ENCODE results near the gene LRTM2. TPM values are rescaled to one million over a fixed set of nuclear protein-coding genes. Genes with fewer than 3 reads are reported as not detected.

The LRTM2 gene
- total and polyA plus RNA-seq, 4 donors = not detected

GRCh38 chr12:1821805-1822204 is 1.4 kb downstream of the LRTM2 start:
- Histone ChIP-seq H3K27me3 (ENCODE audit: control insufficient read depth in 4 of 4, insufficient read depth in 4 of 4, low read length in 3 of 4) (peaks cover 0 to 5% (median 1%) of the 10 kb centered on the region in 4 donors), H3K4me3 (ENCODE audit: low read depth in 1 of 3, low read length in 3 of 3) (no peak overlapping the region), H3K27ac (ENCODE audit: low read depth in 1 of 2, low read length in 2 of 2) (no peak overlapping the region), H3K36me3 (ENCODE audit: control insufficient read depth in 4 of 4, insufficient read depth in 3 of 4, low read depth in 1 of 4, low read length in 3 of 4) (no peaks in the 10 kb centered on the region), H3K4me1 (ENCODE audit: control insufficient read depth in 4 of 4, insufficient read depth in 4 of 4, low read length in 3 of 4) (no peaks in the 10 kb centered on the region), H3K9me3 (ENCODE audit: control insufficient read depth in 4 of 4, low read length in 3 of 4) (no peaks in the 10 kb centered on the region), H3K9ac (ENCODE audit: low read depth in 1 of 2, low read length in 2 of 2) (no peak overlapping the region)
- 33% methylated on average over 12 of the region's 12 CpGs for WGBS
- TF ChIP-seq CTCF (IDR thresholded peaks at IDR 0.05; ENCODE audit: low read depth, low read length, missing input control) = no peak
- TF ChIP-seq ZBTB33 (IDR thresholded peaks at IDR 0.05) = no peak
- no peak for TF ChIP-seq SP1 (IDR thresholded peaks at IDR 0.05)
- no peak for TF ChIP-seq HNF4A (conservative IDR thresholded peaks at IDR 0.05)
- TF ChIP-seq RAD21 (IDR thresholded peaks at IDR 0.05) = no peak
- TF ChIP-seq GABPA (IDR thresholded peaks at IDR 0.05 in 1 of 2, conservative IDR thresholded peaks at IDR 0.05 in 1 of 2) = no peak
- no peak for TF ChIP-seq JUND (IDR thresholded peaks at IDR 0.05)
- no peak for TF ChIP-seq ATF3 (IDR thresholded peaks at IDR 0.05)
- TF ChIP-seq, protein P1, sequence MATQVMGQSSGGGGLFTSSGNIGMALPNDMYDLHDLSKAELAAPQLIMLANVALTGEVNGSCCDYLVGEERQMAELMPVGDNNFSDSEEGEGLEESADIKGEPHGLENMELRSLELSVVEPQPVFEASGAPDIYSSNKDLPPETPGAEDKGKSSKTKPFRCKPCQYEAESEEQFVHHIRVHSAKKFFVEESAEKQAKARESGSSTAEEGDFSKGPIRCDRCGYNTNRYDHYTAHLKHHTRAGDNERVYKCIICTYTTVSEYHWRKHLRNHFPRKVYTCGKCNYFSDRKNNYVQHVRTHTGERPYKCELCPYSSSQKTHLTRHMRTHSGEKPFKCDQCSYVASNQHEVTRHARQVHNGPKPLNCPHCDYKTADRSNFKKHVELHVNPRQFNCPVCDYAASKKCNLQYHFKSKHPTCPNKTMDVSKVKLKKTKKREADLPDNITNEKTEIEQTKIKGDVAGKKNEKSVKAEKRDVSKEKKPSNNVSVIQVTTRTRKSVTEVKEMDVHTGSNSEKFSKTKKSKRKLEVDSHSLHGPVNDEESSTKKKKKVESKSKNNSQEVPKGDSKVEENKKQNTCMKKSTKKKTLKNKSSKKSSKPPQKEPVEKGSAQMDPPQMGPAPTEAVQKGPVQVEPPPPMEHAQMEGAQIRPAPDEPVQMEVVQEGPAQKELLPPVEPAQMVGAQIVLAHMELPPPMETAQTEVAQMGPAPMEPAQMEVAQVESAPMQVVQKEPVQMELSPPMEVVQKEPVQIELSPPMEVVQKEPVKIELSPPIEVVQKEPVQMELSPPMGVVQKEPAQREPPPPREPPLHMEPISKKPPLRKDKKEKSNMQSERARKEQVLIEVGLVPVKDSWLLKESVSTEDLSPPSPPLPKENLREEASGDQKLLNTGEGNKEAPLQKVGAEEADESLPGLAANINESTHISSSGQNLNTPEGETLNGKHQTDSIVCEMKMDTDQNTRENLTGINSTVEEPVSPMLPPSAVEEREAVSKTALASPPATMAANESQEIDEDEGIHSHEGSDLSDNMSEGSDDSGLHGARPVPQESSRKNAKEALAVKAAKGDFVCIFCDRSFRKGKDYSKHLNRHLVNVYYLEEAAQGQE (IDR thresholded peaks at IDR 0.05) = no peak
- no peak for TF ChIP-seq TAF1 (conservative IDR thresholded peaks at IDR 0.05)
- TF ChIP-seq RXRA (IDR thresholded peaks at IDR 0.05) = no peak
- TF ChIP-seq FOXA1 (IDR thresholded peaks at IDR 0.05) = no peak
- no peak for DNase-seq (ENCODE audit: low spot score)

GRCh38 chr12:1822699-1823098 is 2.3 kb downstream of the LRTM2 start:
- Histone ChIP-seq H3K36me3 (ENCODE audit: control insufficient read depth in 4 of 4, insufficient read depth in 3 of 4, low read depth in 1 of 4, low read length in 3 of 4) (no peaks in the 10 kb centered on the region), H3K27ac (ENCODE audit: low read depth in 1 of 2, low read length in 2 of 2) (no peak overlapping the region), H3K9ac (ENCODE audit: low read depth in 1 of 2, low read length in 2 of 2) (no peak overlapping the region), H3K4me3 (ENCODE audit: low read depth in 1 of 3, low read length in 3 of 3) (no peak overlapping the region), H3K27me3 (ENCODE audit: control insufficient read depth in 4 of 4, insufficient read depth in 4 of 4, low read length in 3 of 4) (peaks cover 0 to 5% (median 1%) of the 10 kb centered on the region in 4 donors), H3K4me1 (ENCODE audit: control insufficient read depth in 4 of 4, insufficient read depth in 4 of 4, low read length in 3 of 4) (no peaks in the 10 kb centered on the region), H3K9me3 (ENCODE audit: control insufficient read depth in 4 of 4, low read length in 3 of 4) (no peaks in the 10 kb centered on the region)
- WGBS = 81% methylated on average over 11 of the region's 11 CpGs
- TF ChIP-seq HNF4G (IDR thresholded peaks at IDR 0.05) = no peak
- TF ChIP-seq FOXA2 (IDR thresholded peaks at IDR 0.05) = no peak
- TF ChIP-seq JUND (IDR thresholded peaks at IDR 0.05) = no peak
- TF ChIP-seq GABPA (IDR thresholded peaks at IDR 0.05 in 1 of 2, conservative IDR thresholded peaks at IDR 0.05 in 1 of 2) = no peak
- TF ChIP-seq, protein P2, sequence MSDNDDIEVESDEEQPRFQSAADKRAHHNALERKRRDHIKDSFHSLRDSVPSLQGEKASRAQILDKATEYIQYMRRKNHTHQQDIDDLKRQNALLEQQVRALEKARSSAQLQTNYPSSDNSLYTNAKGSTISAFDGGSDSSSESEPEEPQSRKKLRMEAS (IDR thresholded peaks at IDR 0.05) = no peak
- no peak for TF ChIP-seq ZBTB33 (IDR thresholded peaks at IDR 0.05)
- DNase-seq (ENCODE audit: low spot score) = no peak

All from liver (tissue), 9 donors.